Body of pancreas (tissue), 4 donors: ENCODE measurements around the gene NOTUM. TPM values are rescaled to one million over a fixed set of nuclear protein-coding genes. Genes with fewer than 3 reads are reported as not detected.
"Not testable (repeated sequence)": the region's sequence is repeated elsewhere in the genome, so short reads cannot be mapped to it uniquely, and the experiment has no call there.

Experiments used
- ATAC-seq: fragments of 150-250 bp; one replicate; pipeline ENCODE4 v1.9.1; 2016
- DNase-seq, 4 donors: peaks; one replicate each; pipeline ENCODE4 v3.0.0-alpha.2; 2019
- H3K27ac ChIP-seq, 4 donors: fragments of 200-600 bp; sonication (generic); 1 replicate in 3 of 4; 2 replicates in 1 of 4; pipeline versions ENCODE4 v1.5.1 to v1.6.1; 2016 to 2019; ENCODE audit warnings: mild to moderate bottlenecking in 1 of 4, mixed read lengths in 1 of 4, moderate library complexity in 1 of 4
- H3K27me3 ChIP-seq, 2 donors: fragments of 200-600 bp; sonication (generic); one replicate each; pipeline ENCODE4 v1.6.0; 2016; ENCODE audit warnings: mild to moderate bottlenecking in 1 of 2
- H3K36me3 ChIP-seq, 2 donors: fragments of 200-600 bp; sonication (generic); replicated peaks in 1 of 2; 2 replicates each; pipeline ENCODE4 v1.5.1; 2016; ENCODE audit warnings: low read depth in 2 of 2; ENCODE audit not compliant: insufficient read depth in 1 of 2
- H3K4me1 ChIP-seq: fragments of 200-600 bp; sonication (generic); one replicate; pipeline ENCODE4 v1.6.0; 2016
- H3K4me3 ChIP-seq, 2 donors: fragments of 200-600 bp; sonication (generic); 1 replicate in 1 of 2; 2 replicates in 1 of 2; pipeline ENCODE4 v1.5.1; 2016 to 2019
- H3K9me3 ChIP-seq, 3 donors: fragments of 200-600 bp; sonication (generic); 1 replicate in 2 of 3; 2 replicates in 1 of 3; pipeline ENCODE4 v1.5.1; 2016
- CTCF ChIP-seq, 7 experiments: fragments of 450-650 bp in 4 of 7; fragments of 200-600 bp in 3 of 7; sonication (generic) in 3 of 7; IDR thresholded peaks; one replicate each; pipeline ENCODE4 v1.5.1; 2016 to 2019; ENCODE audit warnings: antibody characterized with exemption in 7 of 7
- POLR2A ChIP-seq, 3 donors: fragments of 450-650 bp; IDR thresholded peaks; one replicate each; pipeline ENCODE4 v1.6.1; 2016; ENCODE audit warnings: antibody characterized with exemption in 3 of 3, mild to moderate bottlenecking in 2 of 3
- whole genome bisulfite sequencing, 2 donors: methylation state at CpG; one replicate each; pipeline ENCODE4 v1.1.5; 2017; 5-methylcytosine and 5-hydroxymethylcytosine counted together
- intact Hi-C: fragments of 100-400 bp; cut with DNase I; formaldehyde crosslinking; loops from one replicate; pipeline ENCODE4 v1.15.1; 2023
- total RNA-seq, 2 donors: library from RNA; depleted of rRNA; stranded (reverse); fragments of >200 nt; gene quantifications; one replicate each; pipeline ENCODE4 v1.1.0, GENCODE V29; 2016

The NOTUM gene
- total RNA-seq, 2 donors from 2014 or later, result 0.33 TPM; not detected in 1

- Histone ChIP-seq H3K9me3 (no peaks in the 10 kb centered on the region), H3K36me3 (peaks cover 0 to 7% of the 10 kb centered on the region in 2 donors), H3K4me1 (peaks cover 9% of the 10 kb centered on the region), H3K27me3 (no peaks in the 10 kb centered on the region), H3K27ac (no peak overlapping the region), H3K4me3 (no peak overlapping the region)
- TF ChIP-seq CTCF (IDR thresholded peaks at IDR 0.05), result no peak
- TF ChIP-seq POLR2A (IDR thresholded peaks at IDR 0.05), result no peak
- WGBS, 2 donors, result 89 to 97% methylated on average over 24 to 34 of the region's 35 CpGs
- ATAC-seq (no peak), DNase-seq (no peak)
- intact Hi-C loops, result no loop called here
These were observed 22.1 kb upstream of the NOTUM start for GRCh38 chr17:81983011-81983638.

- H3K9me3 ChIP-seq, H3K4me3 ChIP-seq, ATAC-seq, intact Hi-C loops, H3K36me3 ChIP-seq, H3K27me3 ChIP-seq, DNase-seq, H3K27ac ChIP-seq: not testable (repeated sequence)
- H3K4me1 ChIP-seq, result peaks cover 16% of the 10 kb centered on the region
- WGBS, 2 donors, result 88 to 94% methylated on average over 8 to 12 of the region's 12 CpGs
These were observed 20.5 kb upstream of the NOTUM start for GRCh38 chr17:81981511-81981910.

- H3K27ac ChIP-seq, result no peak overlapping the region
- intact Hi-C loops, result no loop called here
- no peaks in the 10 kb centered on the region for H3K9me3 ChIP-seq
- 79 to 87% methylated on average over 9 of the region's 9 CpGs for WGBS, 2 donors
- no peak overlapping the region for H3K4me3 ChIP-seq
- TF ChIP-seq POLR2A (IDR thresholded peaks at IDR 0.05) (no peak), CTCF (IDR thresholded peaks at IDR 0.05) (no peak)
- peaks cover 0 to 5% of the 10 kb centered on the region in 2 donors for H3K36me3 ChIP-seq
- peaks cover 20% of the 10 kb centered on the region for H3K4me1 ChIP-seq
- no peaks in the 10 kb centered on the region for H3K27me3 ChIP-seq
- no peak for DNase-seq
- ATAC-seq, result no peak
These were observed 19.8 kb upstream of the NOTUM start for GRCh38 chr17:81980707-81981343.

- ATAC-seq (no peak), DNase-seq (no peak)
- Histone ChIP-seq H3K36me3 (peaks cover 0 to 2% of the 10 kb centered on the region in 2 donors), H3K4me3 (no peak overlapping the region), H3K9me3 (no peaks in the 10 kb centered on the region), H3K27me3 (no peaks in the 10 kb centered on the region), H3K27ac (no peak overlapping the region), H3K4me1 (peaks cover 20% of the 10 kb centered on the region)
- TF ChIP-seq CTCF (IDR thresholded peaks at IDR 0.05) (no peak), POLR2A (IDR thresholded peaks at IDR 0.05) (no peak)
- intact Hi-C loops, result no loop called here
- 80 to 95% methylated on average over 3 to 4 of the region's 4 CpGs for WGBS, 2 donors
These were observed 19.1 kb upstream of the NOTUM start for GRCh38 chr17:81980122-81980521.

GRCh38 chr17:81978524-81979298 is 17.7 kb upstream of the NOTUM start:
- WGBS, 2 donors, result 81 to 82% methylated on average over 27 of the region's 27 CpGs
- ATAC-seq (no peak), DNase-seq (no peak)
- peaks cover 20% of the 10 kb centered on the region for H3K4me1 ChIP-seq
- intact Hi-C loops, result no loop called here
- H3K9me3 ChIP-seq, result no peaks in the 10 kb centered on the region
- TF ChIP-seq CTCF (IDR thresholded peaks at IDR 0.05) (no peak), POLR2A (IDR thresholded peaks at IDR 0.05) (no peak)
- H3K27me3 ChIP-seq, result no peaks in the 10 kb centered on the region
- no peak overlapping the region for H3K4me3 ChIP-seq
- no peak overlapping the region for H3K27ac ChIP-seq
- no peaks in the 10 kb centered on the region for H3K36me3 ChIP-seq
